OCI-LY7 (cell line): ENCODE results near the gene ITGB2.

Experiments
- CTCF ChIP-seq: fragments of 200-600 bp; sonication (generic); conservative IDR thresholded peaks from 2 replicates; pipeline ENCODE4 v1.5.1; 2014; ENCODE audit warnings: mild to moderate bottlenecking, antibody characterized with exemption, low read length, moderate library complexity, mixed read lengths
- EZH2phosphoT487 ChIP-seq: fragments of 200-600 bp; sonication (generic); IDR thresholded peaks from 2 replicates; pipeline ENCODE4 v1.6.1; 2018; ENCODE audit warnings: low read depth, borderline replicate concordance, mild to moderate bottlenecking, mixed run types, antibody characterized with exemption, low read length, moderate library complexity, mixed read lengths

GRCh38 chr21:44920694-44921604 is at the start of gene ITGB2:
- TF ChIP-seq CTCF (no peak), EZH2phosphoT487 (no peak)
